SK-N-SH (cell line): ENCODE results near the gene RRBP1.

ENCODE experiments used
- CHD2 ChIP-seq: fragments of 150-350 bp; IDR thresholded peaks from 2 replicates; pipeline ENCODE4 v1.6.1; 2018; ENCODE audit warnings: low read length; ENCODE audit not compliant: partially characterized antibody
- CTCF ChIP-seq: fragments of 200-600 bp; sonication (generic); IDR thresholded peaks from 2 replicates; pipeline ENCODE4 v1.6.1; 2017; ENCODE audit warnings: antibody characterized with exemption, mild to moderate bottlenecking, moderate library complexity
- ELF1 ChIP-seq: IDR thresholded peaks from 2 replicates; pipeline ENCODE4 v1.4.0; 2012
- EP300 ChIP-seq, 2 experiments: IDR thresholded peaks; 2 replicates each; pipeline versions ENCODE4 v1.4.0 to v1.6.1; 2012; ENCODE audit warnings: borderline replicate concordance in 1 of 2, low read depth in 1 of 2, low read length in 1 of 2
- FOXJ3 ChIP-seq: sonication (generic); formaldehyde crosslinking; IDR thresholded peaks from 2 replicates; pipeline ENCODE4 v1.5.1; 2020; ENCODE audit warnings: mild to moderate bottlenecking, missing genetic modification reagents
- GABPA ChIP-seq: IDR thresholded peaks from 2 replicates; pipeline ENCODE4 v1.4.0; 2012; ENCODE audit warnings: low read depth, mild to moderate bottlenecking
- IRF3 ChIP-seq: fragments of 150-350 bp; IDR thresholded peaks from 2 replicates; pipeline ENCODE4 v1.6.1; 2016; ENCODE audit warnings: mild to moderate bottlenecking, low read depth, low read length
- MAX ChIP-seq: IDR thresholded peaks from 2 replicates; pipeline ENCODE4 v1.4.0; 2012; ENCODE audit warnings: low read depth
- RAD21 ChIP-seq: IDR thresholded peaks from 2 replicates; pipeline ENCODE4 v1.6.1; 2012; ENCODE audit warnings: mild to moderate bottlenecking, low read length
- REST ChIP-seq: IDR thresholded peaks from 2 replicates; pipeline ENCODE4 v1.6.1; 2012; ENCODE audit warnings: mild to moderate bottlenecking, low read depth, low read length, moderate library complexity
- SIN3A ChIP-seq: IDR thresholded peaks from 2 replicates; pipeline ENCODE4 v1.6.1; 2012; ENCODE audit warnings: low read depth, mild to moderate bottlenecking, low read length, moderate library complexity, borderline replicate concordance
- TAF1 ChIP-seq: IDR thresholded peaks from 2 replicates; pipeline ENCODE4 v1.6.1; 2012; ENCODE audit warnings: low read depth, mild to moderate bottlenecking, low read length, moderate library complexity, borderline replicate concordance

GRCh38 chr20:17594443-17594842 is 87.6 kb downstream of the RRBP1 start:
- TF ChIP-seq CTCF (no peak), FOXJ3 (no peak), EP300 (IDR thresholded peaks at IDR 0.05; ENCODE audit: borderline replicate concordance in 1 of 2, low read depth in 1 of 2, low read length in 1 of 2) (no peak), ELF1 (no peak), CHD2 (no peak), GABPA (no peak), SIN3A (no peak), IRF3 (no peak), MAX (no peak), RAD21 (no peak), REST (no peak), TAF1 (no peak)
